Stimulated activated naive B cell treated with anti-CD40 and anti-IgM and Interleukin-4, amounts not matched to agents 10 μg/mL and 1 μg/mL and 100 μg/mL, for 72 hours (primary cell): Measurements from ENCODE around the gene ZFP36L1.

Source experiments
- ATAC-seq, 2 donors: fragments of 150-1000 bp; cut with Tn5 transposase; replicated peaks; 2 replicates each; pipeline ENCODE4 v1.10.0; 2021; ENCODE audit warnings: moderate library complexity in 1 of 2
- DNase-seq: peaks from one replicate; pipeline ENCODE4 v3.0.0; 2021
- H3K27ac Mint-ChIP-seq: one replicate; pipeline ENCODE4 v1.8.0; 2022; ENCODE audit warnings: mild to moderate bottlenecking, mixed read lengths
- H3K27me3 Mint-ChIP-seq, 2 donors: one replicate each; pipeline ENCODE4 v1.8.0; 2022; ENCODE audit warnings: mixed read lengths in 2 of 2
- H3K36me3 Mint-ChIP-seq, 2 donors: one replicate each; pipeline ENCODE4 v1.8.0; 2022; ENCODE audit warnings: mixed read lengths in 2 of 2, mild to moderate bottlenecking in 1 of 2
- H3K4me1 Mint-ChIP-seq, 2 donors: one replicate each; pipeline ENCODE4 v1.8.0; 2022; ENCODE audit warnings: mixed read lengths in 2 of 2, mild to moderate bottlenecking in 1 of 2
- H3K4me3 Mint-ChIP-seq, 2 donors: one replicate each; pipeline ENCODE4 v1.8.0; 2022; ENCODE audit warnings: mild to moderate bottlenecking in 2 of 2, mixed read lengths in 2 of 2, moderate library complexity in 1 of 2
- H3K9me3 Mint-ChIP-seq, 2 donors: one replicate each; pipeline ENCODE4 v1.8.0; 2022; ENCODE audit warnings: mixed read lengths in 2 of 2, mild to moderate bottlenecking in 1 of 2

ZFP36L1 gene

GRCh38 chr14:68795597-68796417 is 2.9 kb upstream of the ZFP36L1 start:
- peak; percentile 87 for DNase-seq
- peaks cover 0 to 3% of the 10 kb centered on the region in 2 donors for H3K9me3 Mint-ChIP-seq
- H3K4me1 Mint-ChIP-seq = peaks cover 45 to 83% of the 10 kb centered on the region in 2 donors
- peak overlapping the region; percentile 96 to 99 for H3K4me3 Mint-ChIP-seq
- H3K27ac Mint-ChIP-seq = peak overlapping the region; percentile 100
- no peaks in the 10 kb centered on the region for H3K27me3 Mint-ChIP-seq
- ATAC-seq = peak; percentile 66 to 67
- peaks cover 41 to 54% of the 10 kb centered on the region in 2 donors for H3K36me3 Mint-ChIP-seq

GRCh38 chr14:68794851-68795596 is 2.2 kb upstream of the ZFP36L1 start:
- peaks cover 0 to 3% of the 10 kb centered on the region in 2 donors for H3K9me3 Mint-ChIP-seq
- H3K36me3 Mint-ChIP-seq = peaks cover 49 to 58% of the 10 kb centered on the region in 2 donors
- H3K4me3 Mint-ChIP-seq = peak overlapping the region; percentile 96 to 99
- ATAC-seq = no peak
- H3K27me3 Mint-ChIP-seq = no peaks in the 10 kb centered on the region
- DNase-seq = peak; percentile 57
- H3K4me1 Mint-ChIP-seq = peaks cover 45 to 86% of the 10 kb centered on the region in 2 donors
- peak overlapping the region; percentile 100 for H3K27ac Mint-ChIP-seq

GRCh38 chr14:68794130-68794850 is 1.4 kb upstream of the ZFP36L1 start:
- DNase-seq = peak; percentile 85
- peak overlapping the region; percentile 100 for H3K27ac Mint-ChIP-seq
- H3K9me3 Mint-ChIP-seq = peaks cover 0 to 5% of the 10 kb centered on the region in 2 donors
- peaks cover 4 to 6% of the 10 kb centered on the region in 2 donors for H3K27me3 Mint-ChIP-seq
- peaks cover 54 to 63% of the 10 kb centered on the region in 2 donors for H3K36me3 Mint-ChIP-seq
- peak; percentile 30 to 36 for ATAC-seq
- peak overlapping the region; percentile 96 to 99 for H3K4me3 Mint-ChIP-seq
- peaks cover 47 to 86% of the 10 kb centered on the region in 2 donors for H3K4me1 Mint-ChIP-seq

GRCh38 chr14:68793734-68794129 is 865 bp upstream of the ZFP36L1 start:
- no peak for DNase-seq
- peaks cover 0 to 3% of the 10 kb centered on the region in 2 donors for H3K9me3 Mint-ChIP-seq
- H3K36me3 Mint-ChIP-seq = peaks cover 58 to 66% of the 10 kb centered on the region in 2 donors
- ATAC-seq = peak; percentile 14 to 17
- peak overlapping the region; percentile 96 to 99 for H3K4me3 Mint-ChIP-seq
- peak overlapping the region; percentile 100 for H3K27ac Mint-ChIP-seq
- H3K4me1 Mint-ChIP-seq = peaks cover 48 to 86% of the 10 kb centered on the region in 2 donors
- H3K27me3 Mint-ChIP-seq = peaks cover 4 to 7% of the 10 kb centered on the region in 2 donors

- peak overlapping the region; percentile 96 to 99 for H3K4me3 Mint-ChIP-seq
- H3K9me3 Mint-ChIP-seq = peaks cover 0 to 2% of the 10 kb centered on the region in 2 donors
- peaks cover 4 to 7% of the 10 kb centered on the region in 2 donors for H3K27me3 Mint-ChIP-seq
- ATAC-seq = no peak
- DNase-seq = no peak
- peak overlapping the region; percentile 100 for H3K27ac Mint-ChIP-seq
- H3K36me3 Mint-ChIP-seq = peaks cover 60 to 74% of the 10 kb centered on the region in 2 donors
- peaks cover 46 to 81% of the 10 kb centered on the region in 2 donors for H3K4me1 Mint-ChIP-seq
Measured at GRCh38 chr14:68792678-68792978, 239 bp downstream of the ZFP36L1 start.

- no peak for DNase-seq
- H3K9me3 Mint-ChIP-seq = peaks cover 0 to 2% of the 10 kb centered on the region in 2 donors
- peaks cover 4 to 7% of the 10 kb centered on the region in 2 donors for H3K27me3 Mint-ChIP-seq
- ATAC-seq = no peak
- peaks cover 44 to 81% of the 10 kb centered on the region in 2 donors for H3K4me1 Mint-ChIP-seq
- peaks cover 64 to 79% of the 10 kb centered on the region in 2 donors for H3K36me3 Mint-ChIP-seq
- H3K27ac Mint-ChIP-seq = peak overlapping the region; percentile 100
- peak overlapping the region; percentile 96 to 99 for H3K4me3 Mint-ChIP-seq
Measured at GRCh38 chr14:68791902-68792677, 777 bp downstream of the ZFP36L1 start.

- no peak for ATAC-seq
- H3K27ac Mint-ChIP-seq = peak overlapping the region; percentile 100
- H3K4me3 Mint-ChIP-seq = peak overlapping the region; percentile 96 to 99
- peaks cover 67 to 86% of the 10 kb centered on the region in 2 donors for H3K36me3 Mint-ChIP-seq
- peaks cover 48 to 81% of the 10 kb centered on the region in 2 donors for H3K4me1 Mint-ChIP-seq
- H3K9me3 Mint-ChIP-seq = peaks cover 0 to 2% of the 10 kb centered on the region in 2 donors
- no peak for DNase-seq
- H3K27me3 Mint-ChIP-seq = peaks cover 4 to 7% of the 10 kb centered on the region in 2 donors
Measured at GRCh38 chr14:68791078-68791901, 1.6 kb downstream of the ZFP36L1 start.

GRCh38 chr14:68790644-68791077 is 2.2 kb downstream of the ZFP36L1 start:
- Mint-ChIP-seq H3K4me3 (peak overlapping the region; percentile 96 to 99), H3K9me3 (peaks cover 0 to 2% of the 10 kb centered on the region in 2 donors), H3K27me3 (peaks cover 4 to 7% of the 10 kb centered on the region in 2 donors), H3K4me1 (peaks cover 51 to 81% of the 10 kb centered on the region in 2 donors), H3K27ac (peak overlapping the region; percentile 100), H3K36me3 (peaks cover 68 to 88% of the 10 kb centered on the region in 2 donors)
- DNase-seq (no peak), ATAC-seq (no peak)

- DNase-seq (no peak), ATAC-seq (no peak)
- Mint-ChIP-seq H3K27ac (peak overlapping the region; percentile 100), H3K27me3 (peaks cover 4 to 7% of the 10 kb centered on the region in 2 donors), H3K4me3 (peak overlapping the region; percentile 96 to 99), H3K4me1 (peaks cover 57 to 85% of the 10 kb centered on the region in 2 donors), H3K9me3 (peaks cover 0 to 2% of the 10 kb centered on the region in 2 donors), H3K36me3 (peaks cover 66 to 83% of the 10 kb centered on the region in 2 donors)
Measured at GRCh38 chr14:68789821-68790643, 2.8 kb downstream of the ZFP36L1 start.

GRCh38 chr14:68788996-68789820 is 3.7 kb downstream of the ZFP36L1 start:
- peaks cover 4 to 7% of the 10 kb centered on the region in 2 donors for H3K27me3 Mint-ChIP-seq
- peaks cover 0 to 2% of the 10 kb centered on the region in 2 donors for H3K9me3 Mint-ChIP-seq
- DNase-seq (peak; percentile 56), ATAC-seq (no peak)
- peak overlapping the region; percentile 100 for H3K27ac Mint-ChIP-seq
- peaks cover 59 to 75% of the 10 kb centered on the region in 2 donors for H3K36me3 Mint-ChIP-seq
- H3K4me3 Mint-ChIP-seq = peak overlapping the region; percentile 96 to 99
- peaks cover 59 to 85% of the 10 kb centered on the region in 2 donors for H3K4me1 Mint-ChIP-seq

- ATAC-seq (no peak), DNase-seq (no peak)
- H3K9me3 Mint-ChIP-seq = peaks cover 0 to 2% of the 10 kb centered on the region in 2 donors
- H3K27me3 Mint-ChIP-seq = peaks cover 4 to 7% of the 10 kb centered on the region in 2 donors
- peak overlapping the region; percentile 96 to 99 for H3K4me3 Mint-ChIP-seq
- peak overlapping the region; percentile 100 for H3K27ac Mint-ChIP-seq
- peaks cover 56 to 68% of the 10 kb centered on the region in 2 donors for H3K36me3 Mint-ChIP-seq
- H3K4me1 Mint-ChIP-seq = peaks cover 56 to 83% of the 10 kb centered on the region in 2 donors
Measured at GRCh38 chr14:68788275-68788995, 4.4 kb downstream of the ZFP36L1 start.
